GM12872 (cell line): ENCODE measurements around the gene ARID5B.

Source experiments
- TF ChIP-seq, protein P1 (sequence below): IDR thresholded peaks from 3 replicates; pipeline ENCODE4 v1.5.1; 2011; ENCODE audit warnings: low read depth, mild to moderate bottlenecking, low read length, moderate library complexity; ENCODE audit not compliant: insufficient read depth

The ARID5B gene

DNA sequence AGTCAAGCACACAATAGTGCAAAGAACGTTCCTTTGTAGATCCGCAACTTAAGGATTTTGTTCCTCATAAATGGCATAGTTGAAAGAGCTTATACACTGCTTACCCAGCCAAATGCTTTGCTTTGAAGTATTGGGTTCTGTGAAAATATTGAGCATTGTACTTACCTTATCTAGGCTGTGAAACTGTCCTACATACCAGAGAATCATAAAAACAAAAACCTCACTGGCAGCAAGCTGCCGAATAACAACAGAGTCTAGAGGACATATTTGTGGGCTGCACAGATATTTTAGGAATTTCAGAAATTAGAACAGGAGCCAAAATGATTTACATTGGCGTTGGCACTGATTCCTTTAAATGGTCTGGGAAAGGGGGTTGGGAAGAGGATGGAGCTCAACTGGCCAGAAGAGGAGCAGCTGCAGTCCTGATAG, 192.4 kb downstream of the ARID5B start:
- TF ChIP-seq, protein P1, sequence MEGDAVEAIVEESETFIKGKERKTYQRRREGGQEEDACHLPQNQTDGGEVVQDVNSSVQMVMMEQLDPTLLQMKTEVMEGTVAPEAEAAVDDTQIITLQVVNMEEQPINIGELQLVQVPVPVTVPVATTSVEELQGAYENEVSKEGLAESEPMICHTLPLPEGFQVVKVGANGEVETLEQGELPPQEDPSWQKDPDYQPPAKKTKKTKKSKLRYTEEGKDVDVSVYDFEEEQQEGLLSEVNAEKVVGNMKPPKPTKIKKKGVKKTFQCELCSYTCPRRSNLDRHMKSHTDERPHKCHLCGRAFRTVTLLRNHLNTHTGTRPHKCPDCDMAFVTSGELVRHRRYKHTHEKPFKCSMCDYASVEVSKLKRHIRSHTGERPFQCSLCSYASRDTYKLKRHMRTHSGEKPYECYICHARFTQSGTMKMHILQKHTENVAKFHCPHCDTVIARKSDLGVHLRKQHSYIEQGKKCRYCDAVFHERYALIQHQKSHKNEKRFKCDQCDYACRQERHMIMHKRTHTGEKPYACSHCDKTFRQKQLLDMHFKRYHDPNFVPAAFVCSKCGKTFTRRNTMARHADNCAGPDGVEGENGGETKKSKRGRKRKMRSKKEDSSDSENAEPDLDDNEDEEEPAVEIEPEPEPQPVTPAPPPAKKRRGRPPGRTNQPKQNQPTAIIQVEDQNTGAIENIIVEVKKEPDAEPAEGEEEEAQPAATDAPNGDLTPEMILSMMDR = no peak

DNA sequence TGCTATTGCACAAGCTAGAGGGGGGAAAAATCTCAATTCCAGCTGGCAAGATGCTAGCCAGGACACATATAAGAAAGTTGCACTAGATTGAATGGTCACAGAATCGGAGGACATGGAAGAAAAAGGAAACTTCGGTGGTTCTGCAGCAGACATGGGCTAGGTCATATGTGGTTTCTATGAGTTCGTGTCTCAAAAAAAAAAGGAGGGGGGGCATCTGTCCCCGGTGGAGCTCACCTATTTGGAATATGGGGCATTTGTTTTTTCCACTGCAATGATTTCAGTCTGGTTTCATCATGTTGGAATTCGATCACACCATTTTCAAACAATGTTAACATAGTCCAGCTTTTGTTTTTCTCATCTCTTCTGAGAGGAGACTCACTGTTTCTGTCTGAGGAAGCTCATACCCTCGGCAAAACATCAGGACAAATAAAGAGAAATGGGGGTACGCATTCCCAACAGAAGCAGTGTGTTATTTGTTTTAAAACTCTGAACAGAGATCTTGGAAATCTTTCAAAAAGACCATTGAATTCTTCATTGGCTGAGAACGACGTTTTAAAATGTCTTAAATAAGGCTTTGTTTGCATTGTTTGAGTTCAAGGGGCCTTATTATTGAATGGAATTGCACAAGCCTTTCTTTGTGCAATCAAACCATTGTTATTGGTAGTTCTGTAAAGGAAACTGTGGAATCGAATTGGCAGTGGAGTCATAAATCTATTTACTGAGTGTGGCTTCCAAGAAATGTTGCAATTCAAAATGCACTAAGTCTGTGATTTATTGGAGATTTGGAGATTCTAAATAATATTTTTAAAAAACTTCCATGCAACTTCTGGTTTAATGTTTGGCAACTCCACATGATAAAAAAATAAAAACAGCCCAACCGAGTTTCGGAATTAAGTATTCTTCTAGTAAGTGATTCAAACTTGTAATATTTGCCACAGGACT, 194.0 kb downstream of the ARID5B start:
- TF ChIP-seq, protein P1 = no peak

DNA sequence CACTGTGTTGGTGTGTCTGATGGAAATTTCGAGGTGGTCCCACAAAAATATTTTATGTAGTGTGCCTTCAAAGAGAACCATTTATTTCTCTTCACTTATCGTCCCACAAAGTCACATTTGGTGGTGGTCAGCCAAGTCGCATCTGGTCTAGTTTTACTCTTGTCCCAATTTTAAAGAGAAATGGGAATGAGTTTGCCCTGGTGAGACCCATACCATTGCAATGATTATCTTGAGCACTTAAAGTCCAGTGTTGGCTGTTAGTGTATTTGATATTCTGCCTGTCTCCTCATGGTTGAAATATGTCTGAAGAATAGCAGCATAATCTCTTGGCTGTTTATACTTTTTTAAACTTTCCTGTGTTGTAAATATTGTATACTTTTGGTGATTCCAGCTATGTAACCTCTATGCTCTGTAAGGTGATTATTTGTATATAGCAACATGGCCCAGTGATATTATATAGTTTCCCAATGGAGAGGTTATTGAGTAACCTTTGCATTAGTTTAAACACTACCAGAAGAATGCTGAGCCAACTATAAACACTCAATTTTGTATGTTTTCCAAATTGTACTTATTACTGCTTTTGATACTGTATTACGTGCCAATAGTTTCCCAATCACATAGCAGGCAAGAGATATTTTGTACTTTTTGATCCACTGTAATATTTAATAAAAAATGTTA, 194.9 kb downstream of the ARID5B start:
- TF ChIP-seq, protein P1 = no peak

DNA sequence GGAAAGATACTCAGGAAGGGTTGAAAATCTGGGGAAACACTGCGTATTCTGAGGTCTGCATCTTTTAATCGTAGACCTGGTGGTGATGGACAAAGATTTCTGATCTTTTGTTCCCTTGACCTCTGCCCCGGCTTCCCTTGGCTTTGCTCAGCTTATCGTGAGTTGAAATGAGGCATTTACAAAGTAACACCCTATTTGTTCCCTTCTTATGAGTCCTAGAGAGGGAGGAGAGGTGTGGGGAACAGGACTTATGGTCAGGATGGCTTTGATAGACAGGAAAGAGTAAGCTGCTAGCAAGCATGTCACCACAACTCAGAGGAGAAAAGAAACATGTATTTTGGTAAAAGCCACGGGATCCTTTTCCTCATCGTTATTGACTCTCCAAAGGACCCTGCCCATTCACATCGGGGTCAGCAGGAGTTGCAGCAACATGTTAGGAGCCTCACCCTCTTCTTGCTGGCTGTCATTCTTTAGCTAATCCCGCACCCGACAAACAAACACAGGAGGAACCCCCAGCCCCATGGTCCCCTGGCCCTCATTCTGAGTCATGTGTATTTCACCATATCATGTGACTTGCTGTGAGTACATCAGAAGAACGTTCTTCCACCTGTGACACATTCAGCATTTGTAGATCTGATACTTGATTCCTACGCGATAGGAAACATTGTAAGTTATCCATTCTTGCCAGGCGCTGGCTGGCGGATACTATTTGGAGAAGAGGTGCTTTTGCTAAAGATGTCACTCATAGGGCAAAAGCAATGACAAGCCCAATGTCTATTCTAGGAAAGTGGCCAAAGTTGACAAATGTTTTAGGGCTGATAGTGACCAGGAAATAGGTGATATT, 197.0 kb downstream of the ARID5B start:
- TF ChIP-seq, protein P1 = no peak

DNA sequence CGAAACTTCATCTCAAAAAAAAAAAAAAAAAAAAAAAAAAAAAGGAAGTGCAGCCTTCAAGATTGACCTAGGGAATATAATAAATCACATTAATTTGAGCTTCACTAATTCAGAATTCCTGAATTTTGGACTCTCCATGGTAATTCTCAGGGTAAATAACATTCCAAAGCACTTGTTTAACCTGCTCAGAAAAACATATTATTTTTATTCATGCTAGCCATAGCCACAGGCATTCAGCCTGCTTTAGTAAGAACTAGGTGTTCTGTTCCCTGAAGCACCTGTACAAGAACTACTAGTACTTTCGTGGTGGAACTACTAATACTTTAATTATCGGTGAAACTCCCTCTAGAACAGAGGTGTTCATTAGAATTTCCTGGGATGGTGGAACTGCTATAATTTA, 197.8 kb downstream of the ARID5B start:
- TF ChIP-seq, protein P1 = no peak

DNA sequence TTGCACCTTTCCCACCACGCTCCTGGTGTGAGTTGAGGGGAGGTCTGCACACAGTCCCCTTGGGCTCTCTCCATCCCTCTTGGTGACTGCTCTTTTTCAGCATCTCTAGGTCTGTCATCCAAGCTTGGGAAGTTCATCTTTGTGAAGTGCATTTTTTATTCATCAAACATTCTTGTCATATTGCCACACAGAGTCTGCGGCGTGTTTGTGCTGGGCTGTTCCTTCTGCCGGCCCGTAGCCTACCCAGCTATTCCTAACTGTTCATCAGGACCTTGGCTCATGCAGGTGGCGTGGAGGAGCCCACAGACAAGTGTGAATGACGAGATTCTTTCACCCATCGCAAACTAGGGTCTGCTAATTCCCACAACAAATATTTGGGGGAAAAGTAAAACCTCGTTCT, 202.4 kb downstream of the ARID5B start:
- TF ChIP-seq, protein P1 = no peak

DNA sequence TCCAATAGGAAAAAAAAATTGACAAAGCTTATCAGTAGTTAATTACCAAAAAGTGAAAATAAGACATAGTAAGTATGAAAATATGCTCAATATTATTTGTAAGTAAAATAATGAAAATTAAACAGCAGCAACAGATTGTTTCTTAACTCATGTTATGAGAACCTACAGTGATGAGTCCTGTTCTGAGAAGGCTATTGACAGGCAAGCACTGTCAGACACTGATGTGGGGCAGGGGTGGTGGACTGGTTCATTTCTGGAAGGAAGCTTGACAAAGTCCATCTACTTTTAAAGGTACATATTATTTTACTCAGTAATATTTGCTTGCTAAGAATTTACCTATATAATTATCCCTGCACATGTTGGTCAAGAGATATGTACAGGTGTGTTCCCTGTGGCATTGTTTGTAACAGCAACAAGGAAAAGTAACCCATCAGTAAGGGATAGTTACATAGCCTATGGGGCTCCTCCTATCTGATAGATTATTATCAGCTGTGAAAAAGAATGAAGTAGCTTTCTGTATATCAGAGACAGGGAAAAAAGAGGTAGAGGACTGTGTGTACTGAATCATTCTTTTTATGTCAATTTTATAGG, 205.5 kb downstream of the ARID5B start:
- TF ChIP-seq, protein P1 = no peak
